Gastroesophageal sphincter (tissue), 4 donors: ENCODE results near the gene KRR1. TPM values are rescaled to one million over a fixed set of nuclear protein-coding genes. Genes with fewer than 3 reads are reported as not detected.

Experiments used
- ATAC-seq: fragments of 150-250 bp; one replicate; pipeline ENCODE4 v1.9.1; 2016; ENCODE audit warnings: mild to moderate bottlenecking, moderate library complexity
- H3K27ac ChIP-seq, 4 donors: fragments of 200-600 bp; sonication (generic) in 3 of 4; 1 replicate in 3 of 4; 2 replicates in 1 of 4; pipeline ENCODE4 v1.5.1; 2016 to 2019
- H3K27me3 ChIP-seq: fragments of 200-600 bp; sonication (generic); one replicate; pipeline ENCODE4 v1.5.1; 2019
- H3K36me3 ChIP-seq, 2 donors: fragments of 200-600 bp; sonication (generic); one replicate each; pipeline ENCODE4 v1.5.1; 2019; ENCODE audit warnings: control low read depth in 1 of 2
- H3K4me1 ChIP-seq, 3 donors: fragments of 200-600 bp; sonication (generic); 1 replicate in 2 of 3; 2 replicates in 1 of 3; pipeline ENCODE4 v1.5.1; 2016 to 2019; ENCODE audit warnings: control low read depth in 2 of 3
- H3K4me3 ChIP-seq, 2 donors: fragments of 200-600 bp; sonication (generic); one replicate each; pipeline ENCODE4 v1.5.1; 2019; ENCODE audit warnings: mild to moderate bottlenecking in 1 of 2, moderate library complexity in 1 of 2
- H3K9me3 ChIP-seq, 3 donors: fragments of 200-600 bp; sonication (generic); one replicate each; pipeline ENCODE4 v1.5.1; 2017 to 2019; ENCODE audit warnings: control low read depth in 2 of 3
- CTCF ChIP-seq, 4 experiments: fragments of 200-600 bp in 2 of 4; fragments of 450-650 bp in 2 of 4; sonication (generic) in 1 of 4; IDR thresholded peaks; one replicate each; pipeline ENCODE4 v1.5.1; 2017 to 2019; ENCODE audit warnings: antibody characterized with exemption in 4 of 4, mild to moderate bottlenecking in 2 of 4, moderate library complexity in 2 of 4
- EP300 ChIP-seq: sonication (generic); formaldehyde crosslinking; IDR thresholded peaks from one replicate; pipeline ENCODE4 v1.6.1; 2017; ENCODE audit warnings: antibody characterized with exemption, mild to moderate bottlenecking
- POLR2A ChIP-seq, 2 donors: fragments of 450-650 bp; IDR thresholded peaks; one replicate each; pipeline ENCODE4 v1.6.1; 2017; ENCODE audit warnings: antibody characterized with exemption in 2 of 2, mild to moderate bottlenecking in 2 of 2, moderate library complexity in 1 of 2
- POLR2AphosphoS5 ChIP-seq: sonication (generic); formaldehyde crosslinking; IDR thresholded peaks from one replicate; pipeline ENCODE4 v1.6.1; 2017; ENCODE audit warnings: antibody characterized with exemption
- WGBS, 2 donors: methylation state at CpG; one replicate each; pipeline ENCODE4 v1.1.5; 2018; ENCODE audit warnings: low coverage in 1 of 2; 5-methylcytosine and 5-hydroxymethylcytosine counted together
- total RNA-seq, 4 donors: library from RNA; depleted of rRNA; stranded (reverse); fragments of >200 nt; gene quantifications; one replicate each; pipeline ENCODE4 v1.1.0, GENCODE V29; 2016

Gene KRR1
- total RNA-seq, 4 donors from 2014 or later = 33.0 to 46.2 (median 36.6) TPM

GRCh38 chr12:75479963-75480461 is 31.4 kb downstream of the KRR1 start:
- Histone ChIP-seq H3K27me3 (no peaks in the 10 kb centered on the region), H3K4me3 (peak overlapping the region; percentile 53 to 96), H3K9me3 (no peaks in the 10 kb centered on the region), H3K36me3 (no peaks in the 10 kb centered on the region), H3K4me1 (peaks cover 0 to 38% (median 1%) of the 10 kb centered on the region in 3 donors), H3K27ac (peak overlapping the region; percentile 76 to 95 (median 82))
- TF ChIP-seq POLR2A (IDR thresholded peaks at IDR 0.05) = no peak
- no peak for TF ChIP-seq POLR2AphosphoS5
- TF ChIP-seq CTCF (IDR thresholded peaks at IDR 0.05) = no peak
- no peak for TF ChIP-seq EP300
- WGBS, 2 donors = 0 to 12% methylated on average over 2 of the region's 2 CpGs
- peak; percentile 8 for ATAC-seq

GRCh38 chr12:75478116-75478794 is 33.2 kb downstream of the KRR1 start:
- WGBS, 2 donors = 54 to 82% methylated on average over 5 of the region's 5 CpGs
- Histone ChIP-seq H3K27me3 (no peaks in the 10 kb centered on the region), H3K36me3 (no peaks in the 10 kb centered on the region), H3K4me1 (peaks cover 0 to 26% (median 0%) of the 10 kb centered on the region in 3 donors), H3K27ac (peak overlapping the region in 1 of 4 donors; percentile 1), H3K4me3 (no peak overlapping the region), H3K9me3 (no peaks in the 10 kb centered on the region)
- no peak for TF ChIP-seq CTCF (IDR thresholded peaks at IDR 0.05)
- TF ChIP-seq POLR2AphosphoS5 = no peak
- TF ChIP-seq POLR2A (IDR thresholded peaks at IDR 0.05) = no peak
- no peak for TF ChIP-seq EP300
- no peak for ATAC-seq

- ATAC-seq = no peak
- TF ChIP-seq CTCF (IDR thresholded peaks at IDR 0.05) = no peak
- TF ChIP-seq EP300 = no peak
- TF ChIP-seq POLR2A (IDR thresholded peaks at IDR 0.05) = no peak
- no peak for TF ChIP-seq POLR2AphosphoS5
- H3K4me3 ChIP-seq = no peak overlapping the region
- 68 to 83% methylated on average over 1 to 2 of the region's 2 CpGs for WGBS, 2 donors
- H3K27me3 ChIP-seq = no peaks in the 10 kb centered on the region
- H3K27ac ChIP-seq = no peak overlapping the region
- H3K4me1 ChIP-seq = peaks cover 0 to 14% (median 0%) of the 10 kb centered on the region in 3 donors
- H3K9me3 ChIP-seq = no peaks in the 10 kb centered on the region
- no peaks in the 10 kb centered on the region for H3K36me3 ChIP-seq
These were observed 34.3 kb downstream of the KRR1 start for GRCh38 chr12:75477137-75477536.

GRCh38 chr12:75476071-75476470 is 35.3 kb downstream of the KRR1 start:
- 93 to 100% methylated on average over 1 of the region's 1 CpG for WGBS, 2 donors
- Histone ChIP-seq H3K27ac (no peak overlapping the region), H3K27me3 (no peaks in the 10 kb centered on the region), H3K36me3 (no peaks in the 10 kb centered on the region), H3K4me1 (peaks cover 0 to 4% (median 0%) of the 10 kb centered on the region in 3 donors), H3K4me3 (no peak overlapping the region), H3K9me3 (no peaks in the 10 kb centered on the region)
- TF ChIP-seq POLR2AphosphoS5 (no peak), EP300 (no peak), POLR2A (IDR thresholded peaks at IDR 0.05) (no peak), CTCF (IDR thresholded peaks at IDR 0.05) (no peak)
- ATAC-seq = no peak

GRCh38 chr12:75474116-75474515 is 37.3 kb downstream of the KRR1 start:
- Histone ChIP-seq H3K4me3 (no peak overlapping the region), H3K4me1 (no peaks in the 10 kb centered on the region), H3K27me3 (no peaks in the 10 kb centered on the region), H3K9me3 (no peaks in the 10 kb centered on the region), H3K36me3 (no peaks in the 10 kb centered on the region), H3K27ac (no peak overlapping the region)
- ATAC-seq = no peak
- 69 to 77% methylated on average over 2 of the region's 2 CpGs for WGBS, 2 donors
- TF ChIP-seq POLR2A (IDR thresholded peaks at IDR 0.05) = no peak
- no peak for TF ChIP-seq CTCF (IDR thresholded peaks at IDR 0.05)
- no peak for TF ChIP-seq EP300
- TF ChIP-seq POLR2AphosphoS5 = no peak
